Neuronal stem cell (in vitro differentiated cells): ENCODE measurements around the gene ADARB1.

ENCODE experiments used
- DNase-seq: peaks from one replicate; pipeline ENCODE4 v3.0.0-alpha.2; 2013; ENCODE audit warnings: low spot score
- H2AFZ ChIP-seq: one replicate; pipeline ENCODE4 v1.6.1; 2013; ENCODE audit warnings: mild to moderate bottlenecking, low read length, inconsistent platforms
- H2AK5ac ChIP-seq: 2 replicates; pipeline ENCODE4 v1.6.1; 2013; ENCODE audit warnings: low read depth, mild to moderate bottlenecking, inconsistent platforms, low read length, moderate library complexity, mixed read lengths
- H2BK120ac ChIP-seq: 2 replicates; pipeline ENCODE4 v1.6.1; 2013; ENCODE audit warnings: low read depth, mild to moderate bottlenecking, inconsistent platforms, low read length, moderate library complexity, mixed read lengths
- H2BK12ac ChIP-seq: one replicate; pipeline ENCODE4 v1.6.1; 2013; ENCODE audit warnings: low read length, inconsistent platforms
- H2BK15ac ChIP-seq: 2 replicates; pipeline ENCODE4 v1.6.1; 2013; ENCODE audit warnings: mild to moderate bottlenecking, low read length, inconsistent platforms, mixed read lengths
- H2BK5ac ChIP-seq: one replicate; pipeline ENCODE4 v1.6.1; 2013; ENCODE audit warnings: inconsistent platforms, mild to moderate bottlenecking, low read length, moderate library complexity
- H3K14ac ChIP-seq: one replicate; pipeline ENCODE4 v1.6.1; 2013; ENCODE audit warnings: low read length, inconsistent platforms
- H3K18ac ChIP-seq: 2 replicates; pipeline ENCODE4 v1.6.1; 2013; ENCODE audit warnings: low read length, inconsistent platforms
- H3K23ac ChIP-seq: 2 replicates; pipeline ENCODE4 v1.6.1; 2013; ENCODE audit warnings: low read depth, mild to moderate bottlenecking, mixed read lengths, low read length, inconsistent platforms; ENCODE audit not compliant: poor library complexity
- H3K27ac ChIP-seq: replicated peaks from 3 replicates; pipeline ENCODE4 v1.5.1; 2013; ENCODE audit warnings: low read length, inconsistent platforms
- H3K27me3 ChIP-seq, 3 experiments: 2 replicates each; pipeline ENCODE4 v1.6.1; 2013; ENCODE audit warnings: low read length in 3 of 3, mild to moderate bottlenecking in 2 of 3, inconsistent platforms in 1 of 3, low read depth in 1 of 3, mixed read lengths in 1 of 3, moderate library complexity in 1 of 3; ENCODE audit not compliant: control insufficient read depth in 3 of 3, insufficient read depth in 3 of 3
- H3K36me3 ChIP-seq, 2 donors: replicated peaks in 1 of 2; 2 replicates each; pipeline ENCODE4 v1.6.1; 2013; ENCODE audit warnings: low read length in 2 of 2; ENCODE audit not compliant: control insufficient read depth in 2 of 2, insufficient read depth in 2 of 2
- H3K4ac ChIP-seq: 2 replicates; pipeline ENCODE4 v1.6.1; 2013; ENCODE audit warnings: inconsistent platforms, mild to moderate bottlenecking, low read length, moderate library complexity
- H3K4me1 ChIP-seq, 2 donors: 1 replicate in 1 of 2; 2 replicates in 1 of 2; pipeline ENCODE4 v1.6.1; 2013; ENCODE audit warnings: low read length in 2 of 2, low read depth in 1 of 2; ENCODE audit not compliant: control insufficient read depth in 2 of 2, insufficient read depth in 1 of 2
- H3K4me2 ChIP-seq: one replicate; pipeline ENCODE4 v1.6.1; 2013; ENCODE audit warnings: mild to moderate bottlenecking, low read length, inconsistent platforms; ENCODE audit not compliant: insufficient read depth, poor library complexity, severe bottlenecking
- H3K4me3 ChIP-seq, 2 donors: 2 replicates each; pipeline ENCODE4 v1.5.1; 2013; ENCODE audit warnings: low read length in 2 of 2, mild to moderate bottlenecking in 2 of 2, inconsistent platforms in 1 of 2, moderate library complexity in 1 of 2
- H3K79me1 ChIP-seq: one replicate; pipeline ENCODE4 v1.6.1; 2013; ENCODE audit warnings: low read depth, mild to moderate bottlenecking, inconsistent platforms, low read length, moderate library complexity
- H3K9ac ChIP-seq: one replicate; pipeline ENCODE4 v1.6.1; 2013; ENCODE audit warnings: mild to moderate bottlenecking, low read depth, low read length, inconsistent platforms; ENCODE audit not compliant: poor library complexity
- H3K9me3 ChIP-seq, 2 donors: replicated peaks in 1 of 2; 2 replicates each; pipeline versions ENCODE3 to v1.6.1; 2013; ENCODE audit warnings: low read length in 2 of 2, mild to moderate bottlenecking in 2 of 2, inconsistent platforms in 1 of 2, low read depth in 1 of 2, mixed read lengths in 1 of 2, moderate library complexity in 1 of 2; ENCODE audit not compliant: control insufficient read depth in 2 of 2, insufficient read depth in 1 of 2
- H4K8ac ChIP-seq: one replicate; pipeline ENCODE4 v1.6.1; 2013; ENCODE audit warnings: low read depth, mild to moderate bottlenecking, inconsistent platforms, low read length, moderate library complexity
- H4K91ac ChIP-seq: one replicate; pipeline ENCODE4 v1.6.1; 2013; ENCODE audit warnings: low read length, low read depth, mild to moderate bottlenecking, inconsistent platforms; ENCODE audit not compliant: poor library complexity
- WGBS, 2 donors: extraction: QIAGEN DNeasy Blood & Tissue Kit; methylation state at CpG; one replicate each; pipeline ENCODE4 v1.1.7; 2013; ENCODE audit warnings: missing lambda C conversion rate in 2 of 2, mixed read lengths in 1 of 2; ENCODE audit not compliant: insufficient read length in 2 of 2, insufficient replicate concordance in 1 of 2; ENCODE audit errors: extremely low coverage in 2 of 2; 5-methylcytosine and 5-hydroxymethylcytosine counted together

The ADARB1 gene

DNA sequence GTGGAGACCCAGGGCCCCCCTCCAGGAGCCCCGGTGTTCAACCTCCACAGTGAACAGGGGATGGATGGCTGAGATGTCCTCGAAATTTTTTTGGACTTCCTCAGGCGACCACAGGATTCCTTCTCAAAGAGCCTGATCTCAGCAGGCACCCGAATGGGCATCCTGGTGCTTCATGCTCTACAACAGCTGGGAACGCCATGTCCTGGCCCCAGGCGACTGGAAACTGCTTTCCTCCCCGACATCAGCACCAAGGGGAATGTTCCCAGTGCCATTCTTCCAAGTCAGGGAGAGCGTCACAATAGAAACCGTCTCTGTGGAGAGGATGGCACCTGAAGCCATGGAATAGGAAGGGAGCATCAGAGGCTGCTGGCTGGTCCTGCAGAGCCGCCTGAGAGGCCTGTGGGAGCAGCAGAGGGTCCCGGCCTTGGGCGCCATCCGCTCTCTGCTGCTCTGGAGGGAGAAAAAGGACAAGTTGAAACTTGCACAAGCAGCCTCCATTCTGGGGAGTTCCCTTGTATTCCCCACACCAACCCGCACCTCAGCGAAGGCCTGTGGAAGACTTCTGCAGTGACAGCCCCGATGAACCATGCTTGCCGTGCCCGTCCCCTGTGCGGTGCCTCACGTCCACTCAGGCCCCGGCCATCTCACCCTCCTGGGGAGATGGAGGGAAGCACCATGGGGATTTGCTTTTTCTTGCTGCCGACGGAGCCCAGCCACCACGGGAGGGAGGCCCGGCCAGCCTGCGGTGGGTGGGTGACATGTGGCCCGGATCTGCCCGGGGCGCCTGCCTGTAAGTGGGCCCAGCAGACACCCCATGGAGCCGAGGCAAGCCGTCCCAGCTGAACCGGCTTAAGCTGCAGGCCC, 2.3 kb upstream of the ADARB1 start:
- Histone ChIP-seq H3K4me2 (no peak overlapping the region), H3K9ac (no peak overlapping the region), H3K23ac (no peak overlapping the region), H2BK15ac (no peak overlapping the region), H3K18ac (no peak overlapping the region), H2BK120ac (no peak overlapping the region), H3K36me3 (no peaks in the 10 kb centered on the region), H3K27me3 (peaks cover 2 to 12% (median 10%) of the 10 kb centered on the region in 3 experiments), H3K14ac (no peak overlapping the region), H2BK12ac (no peak overlapping the region), H3K27ac (no peak overlapping the region), H3K79me1 (peaks cover 4% of the 10 kb centered on the region), H2AFZ (no peak overlapping the region), H3K9me3 (peaks cover 0 to 4% of the 10 kb centered on the region in 2 donors), H2AK5ac (no peak overlapping the region), H3K4me1 (peaks cover 4 to 5% of the 10 kb centered on the region in 2 donors), H4K91ac (no peak overlapping the region), H3K4me3 (no peak overlapping the region), H2BK5ac (no peak overlapping the region), H3K4ac (no peak overlapping the region), H4K8ac (no peak overlapping the region)
- DNase-seq, result no peak
- no CpG with 5 or more reads among the region's 32 CpGs for WGBS, 2 donors

DNA sequence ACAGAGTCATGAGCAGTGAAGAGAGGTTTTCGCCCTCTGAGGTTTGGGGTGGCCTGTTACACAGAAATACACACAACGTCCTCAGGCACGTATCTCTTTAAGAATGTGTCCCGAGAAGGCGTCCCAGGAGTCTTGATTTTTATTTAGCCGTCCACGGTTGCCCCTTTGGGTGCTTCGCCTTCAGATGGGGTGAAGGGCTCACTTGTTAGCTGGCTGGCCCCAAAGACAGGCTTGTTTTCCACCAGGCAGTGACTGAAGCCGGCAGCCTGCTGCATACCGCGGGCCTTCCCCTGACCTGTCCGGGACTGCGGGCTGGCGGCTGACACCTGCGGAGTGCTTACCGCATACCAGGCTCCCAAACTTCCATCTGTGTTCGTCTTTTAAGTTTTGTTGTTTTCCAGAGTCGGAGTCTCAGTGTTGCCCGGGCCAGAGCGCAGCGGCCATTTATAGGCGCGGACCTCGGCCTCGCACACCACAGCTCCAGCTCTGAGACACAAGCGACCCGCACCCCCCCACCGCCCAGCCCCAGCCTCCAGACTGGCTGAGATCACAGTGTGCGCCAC, 1.6 kb upstream of the ADARB1 start:
- Histone ChIP-seq H3K23ac (no peak overlapping the region), H3K14ac (no peak overlapping the region), H4K91ac (no peak overlapping the region), H3K36me3 (no peaks in the 10 kb centered on the region), H3K27me3 (peaks cover 2 to 12% (median 10%) of the 10 kb centered on the region in 3 experiments), H3K79me1 (peaks cover 4% of the 10 kb centered on the region), H3K27ac (no peak overlapping the region), H4K8ac (no peak overlapping the region), H3K18ac (no peak overlapping the region), H2BK120ac (no peak overlapping the region), H2BK15ac (no peak overlapping the region), H3K4me1 (peaks cover 4 to 5% of the 10 kb centered on the region in 2 donors), H3K4me2 (no peak overlapping the region), H2AK5ac (no peak overlapping the region), H3K4me3 (no peak overlapping the region), H3K4ac (no peak overlapping the region), H3K9me3 (no peaks in the 10 kb centered on the region), H2AFZ (no peak overlapping the region), H3K9ac (no peak overlapping the region), H2BK5ac (no peak overlapping the region), H2BK12ac (no peak overlapping the region)
- DNase-seq, result no peak
- no CpG with 5 or more reads among the region's 29 CpGs for WGBS, 2 donors

DNA sequence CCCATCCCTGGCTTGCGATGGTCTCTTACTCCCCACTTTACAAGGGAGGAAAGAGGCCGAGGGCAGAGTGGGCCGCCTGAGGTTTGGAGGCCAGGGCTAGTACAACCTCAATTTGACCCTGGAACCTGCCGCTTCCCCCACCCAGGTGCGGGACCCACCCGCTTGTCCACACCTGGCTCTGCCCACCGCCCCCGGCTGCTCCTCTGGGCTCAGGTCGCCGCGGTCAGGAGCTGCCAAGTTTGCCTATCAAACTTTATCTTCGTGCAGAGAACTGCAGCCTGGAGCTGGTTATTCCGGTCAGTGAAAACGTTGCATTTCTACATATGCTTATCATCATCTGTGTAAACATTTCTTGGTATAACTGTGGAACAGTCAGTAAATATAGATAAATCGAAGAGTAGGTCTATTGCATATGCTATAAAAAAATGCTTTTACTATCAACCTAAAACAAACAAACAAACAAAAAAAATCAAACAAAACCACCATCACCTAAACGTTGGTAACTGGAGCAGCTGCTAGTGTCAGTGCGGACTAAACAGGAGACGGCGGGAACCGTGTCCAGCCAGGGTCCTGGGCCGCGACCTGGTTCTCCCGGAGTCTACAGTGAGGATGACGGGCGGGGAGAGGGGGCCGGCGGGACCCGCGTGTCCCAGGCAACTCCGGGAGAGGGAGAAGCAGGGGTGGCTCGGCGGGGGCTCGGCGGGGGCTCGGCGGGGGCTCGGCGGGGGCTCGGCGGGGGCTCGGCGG, 906 bp upstream of the ADARB1 start:
- Histone ChIP-seq H3K14ac (no peak overlapping the region), H3K4ac (no peak overlapping the region), H4K8ac (no peak overlapping the region), H2AFZ (peak overlapping the region; percentile 98), H3K4me2 (peak overlapping the region; percentile 69), H3K27ac (no peak overlapping the region), H2BK120ac (no peak overlapping the region), H3K9me3 (no peaks in the 10 kb centered on the region), H2BK12ac (no peak overlapping the region), H3K79me1 (peaks cover 4% of the 10 kb centered on the region), H3K4me1 (peaks cover 4 to 5% of the 10 kb centered on the region in 2 donors), H2BK5ac (no peak overlapping the region), H3K9ac (no peak overlapping the region), H3K27me3 (peaks cover 2 to 12% (median 12%) of the 10 kb centered on the region in 3 experiments), H2BK15ac (no peak overlapping the region), H2AK5ac (no peak overlapping the region), H4K91ac (no peak overlapping the region), H3K23ac (peak overlapping the region; percentile 80), H3K4me3 (peak overlapping the region; percentile 74 to 81), H3K18ac (no peak overlapping the region), H3K36me3 (no peaks in the 10 kb centered on the region)
- no CpG with 5 or more reads among the region's 42 CpGs for WGBS, 2 donors
- DNase-seq, result no peak
